SK-N-SH treated with all-trans-retinoic acid at 6 μM for 48 hours (cell line): ENCODE measurements around the gene CRYGS.
"Not testable (repeated sequence)": the region's sequence is repeated elsewhere in the genome, so short reads cannot be mapped to it uniquely, and the experiment has no call there.

Experiments
- ATAC-seq: fragments of 200-7000 bp; cut with Tn5 transposase; 3 replicates; pipeline ENCODE4 v1.9.1; 2020; ENCODE audit warnings: mild to moderate bottlenecking, moderate library complexity
- ARNTL ChIP-seq: fragments of 450-650 bp; formaldehyde crosslinking; IDR thresholded peaks from 2 replicates; pipeline ENCODE4 v1.5.0; 2020; ENCODE audit warnings: low read depth, mild to moderate bottlenecking, moderate library complexity, borderline replicate concordance
- BACH2 ChIP-seq: fragments of 250-450 bp; sonication (Bioruptor Pico); IDR thresholded peaks from 2 replicates; pipeline ENCODE4 v1.9.0; 2021; ENCODE audit warnings: mild to moderate bottlenecking, borderline replicate concordance
- CREB5 ChIP-seq: fragments of 250-450 bp; sonication (Bioruptor Pico); IDR thresholded peaks from 2 replicates; pipeline ENCODE4 v1.5.1; 2020; ENCODE audit warnings: low read depth, mild to moderate bottlenecking, moderate library complexity
- CSDC2 ChIP-seq: fragments of 250-450 bp; sonication (Bioruptor Pico); IDR thresholded peaks from 2 replicates; pipeline ENCODE4 v1.5.0; 2020; ENCODE audit warnings: mild to moderate bottlenecking, moderate library complexity
- CSRNP3 ChIP-seq: fragments of 250-450 bp; sonication (Bioruptor Pico); IDR thresholded peaks from 2 replicates; pipeline ENCODE4 v1.5.1; 2021; ENCODE audit warnings: mild to moderate bottlenecking, moderate library complexity
- ESRRG ChIP-seq: fragments of 250-450 bp; sonication (Bioruptor Pico); IDR thresholded peaks from 2 replicates; pipeline ENCODE4 v1.6.1; 2021; ENCODE audit warnings: mild to moderate bottlenecking
- GLIS3 ChIP-seq: fragments of 250-450 bp; sonication (Bioruptor Pico); IDR thresholded peaks from 2 replicates; pipeline ENCODE4 v1.5.0; 2020; ENCODE audit warnings: mild to moderate bottlenecking, moderate library complexity
- ISL1 ChIP-seq: fragments of 250-450 bp; sonication (Bioruptor Pico); IDR thresholded peaks from 2 replicates; pipeline ENCODE4 v2.1.2; 2022; ENCODE audit warnings: mild to moderate bottlenecking, moderate library complexity
- OSR1 ChIP-seq: fragments of 250-450 bp; sonication (Bioruptor Pico); IDR thresholded peaks from 2 replicates; pipeline ENCODE4 v1.8.0; 2022; ENCODE audit warnings: moderate library complexity, mild to moderate bottlenecking, inconsistent platforms
- PATZ1 ChIP-seq: fragments of 250-450 bp; sonication (Bioruptor Pico); IDR thresholded peaks from 2 replicates; pipeline ENCODE4 v1.8.0; 2020; ENCODE audit warnings: mild to moderate bottlenecking, moderate library complexity, borderline replicate concordance
- POU6F1 ChIP-seq: fragments of 250-450 bp; sonication (Bioruptor Pico); IDR thresholded peaks from 2 replicates; pipeline ENCODE4 v1.8.0; 2021; ENCODE audit warnings: low read depth, mild to moderate bottlenecking, moderate library complexity, borderline replicate concordance
- PPARA ChIP-seq: fragments of 250-450 bp; sonication (Bioruptor Pico); IDR thresholded peaks from 2 replicates; pipeline ENCODE4 v1.5.0; 2020; ENCODE audit warnings: mild to moderate bottlenecking, borderline replicate concordance
- SNAI2 ChIP-seq: fragments of 250-450 bp; sonication (Bioruptor Pico); IDR thresholded peaks from 2 replicates; pipeline ENCODE4 v1.5.0; 2020; ENCODE audit warnings: mild to moderate bottlenecking, moderate library complexity
- TCF4 ChIP-seq: fragments of 250-450 bp; sonication (Bioruptor Pico); IDR thresholded peaks from 2 replicates; pipeline ENCODE4 v1.8.0; 2021; ENCODE audit warnings: mild to moderate bottlenecking, moderate library complexity, borderline replicate concordance
- TOX ChIP-seq: fragments of 250-450 bp; sonication (Bioruptor Pico); IDR thresholded peaks from 2 replicates; pipeline ENCODE4 v1.8.0; 2021; ENCODE audit warnings: mild to moderate bottlenecking, moderate library complexity, borderline replicate concordance
- ZC3H10 ChIP-seq: fragments of 250-450 bp; sonication (Bioruptor Pico); IDR thresholded peaks from 2 replicates; pipeline ENCODE4 v1.5.1; 2021; ENCODE audit warnings: mild to moderate bottlenecking, moderate library complexity
- ZFP3 ChIP-seq: fragments of 250-450 bp; sonication (Bioruptor Pico); IDR thresholded peaks from 2 replicates; pipeline ENCODE4 v1.5.0; 2020; ENCODE audit warnings: mild to moderate bottlenecking, moderate library complexity
- ZFP30 ChIP-seq: fragments of 450-650 bp; formaldehyde crosslinking; IDR thresholded peaks from 2 replicates; pipeline ENCODE4 v1.5.0; 2022; ENCODE audit warnings: mild to moderate bottlenecking, moderate library complexity
- ZNF565 ChIP-seq: fragments of 450-650 bp; formaldehyde crosslinking; conservative IDR thresholded peaks from 2 replicates; pipeline ENCODE4 v1.5.0; 2020; ENCODE audit warnings: low read depth, mild to moderate bottlenecking, moderate library complexity
- ZNF70 ChIP-seq: fragments of 450-650 bp; formaldehyde crosslinking; IDR thresholded peaks from 2 replicates; pipeline ENCODE4 v1.5.0; 2020; ENCODE audit warnings: mild to moderate bottlenecking, moderate library complexity
- ZNF8 ChIP-seq: fragments of 450-650 bp; formaldehyde crosslinking; IDR thresholded peaks from 2 replicates; pipeline ENCODE4 v1.5.0; 2020; ENCODE audit warnings: mild to moderate bottlenecking, moderate library complexity

The CRYGS gene

GRCh38 chr3:186589121-186589520 lies 44.9 kb upstream of the CRYGS start:
- no peak for ATAC-seq
- TF ChIP-seq ZFP3 (CRISPR knock-in tag) (no peak), ISL1 (CRISPR knock-in tag) (no peak)

- ATAC-seq, result no peak
- TF ChIP-seq PATZ1 (CRISPR knock-in tag) (no peak), ARNTL (CRISPR knock-in tag) (no peak), OSR1 (CRISPR knock-in tag) (no peak), ISL1 (CRISPR knock-in tag) (no peak), GLIS3 (CRISPR knock-in tag) (no peak), ZNF8 (CRISPR knock-in tag) (no peak), ZFP3 (CRISPR knock-in tag) (no peak), CREB5 (CRISPR knock-in tag) (no peak), PPARA (CRISPR knock-in tag) (no peak), POU6F1 (no peak), SNAI2 (no peak), ZC3H10 (no peak), CSRNP3 (CRISPR knock-in tag) (no peak), CSDC2 (CRISPR knock-in tag) (no peak), ZNF565 (CRISPR knock-in tag) (no peak), ESRRG (CRISPR knock-in tag) (no peak)
Measured at GRCh38 chr3:186588632-186589031, 44.5 kb upstream of the CRYGS start.

GRCh38 chr3:186587183-186587582 lies 43.0 kb upstream of the CRYGS start:
- no peak for ATAC-seq
- TF ChIP-seq ZFP3 (CRISPR knock-in tag) (no peak), GLIS3 (CRISPR knock-in tag) (no peak), ESRRG (CRISPR knock-in tag) (no peak), ZFP30 (no peak), OSR1 (CRISPR knock-in tag) (no peak), SNAI2 (no peak)

GRCh38 chr3:186586245-186586644 lies 42.1 kb upstream of the CRYGS start:
- ATAC-seq, result not testable (repeated sequence)

GRCh38 chr3:186583831-186584230 lies 39.7 kb upstream of the CRYGS start:
- TF ChIP-seq TOX (CRISPR knock-in tag), result no peak
- TF ChIP-seq ZFP30, result no peak
- no peak for TF ChIP-seq ARNTL (CRISPR knock-in tag)
- no peak for TF ChIP-seq GLIS3 (CRISPR knock-in tag)
- TF ChIP-seq ZC3H10, result no peak
- TF ChIP-seq ZNF8 (CRISPR knock-in tag), result no peak
- TF ChIP-seq BACH2 (CRISPR knock-in tag), result no peak
- TF ChIP-seq ZNF70, result no peak
- TF ChIP-seq OSR1 (CRISPR knock-in tag), result no peak
- no peak for TF ChIP-seq CSDC2 (CRISPR knock-in tag)
- no peak for TF ChIP-seq TCF4 (CRISPR knock-in tag)
- no peak for TF ChIP-seq ZNF565 (CRISPR knock-in tag)
- TF ChIP-seq CREB5 (CRISPR knock-in tag), result no peak
- no peak for TF ChIP-seq ISL1 (CRISPR knock-in tag)
- no peak for TF ChIP-seq PATZ1 (CRISPR knock-in tag)
- TF ChIP-seq ZFP3 (CRISPR knock-in tag), result no peak
- TF ChIP-seq SNAI2, result no peak
- TF ChIP-seq PPARA (CRISPR knock-in tag), result no peak
- no peak for ATAC-seq
